ENCODE data around the gene DEAF1.
"Not testable (repeated sequence)": the region's sequence is repeated elsewhere in the genome, so short reads cannot be mapped to it uniquely, and the experiment has no call there.

- not testable (repeated sequence) for TF ChIP-seq CTCF, POLR2A (IDR thresholded peaks at IDR 0.05)
Observed at GRCh38 chr11:734541-734940, 39.5 kb upstream of the DEAF1 start.

Measured in body of pancreas (tissue), 4 donors.